Measurements from ENCODE around the gene B3GAT2. TPM values are rescaled to one million over a fixed set of nuclear protein-coding genes. Genes with fewer than 3 reads are reported as not detected.

Gene B3GAT2
- total RNA-seq, 1 experiment from 2014 or later, result 0.05 TPM

DNA sequence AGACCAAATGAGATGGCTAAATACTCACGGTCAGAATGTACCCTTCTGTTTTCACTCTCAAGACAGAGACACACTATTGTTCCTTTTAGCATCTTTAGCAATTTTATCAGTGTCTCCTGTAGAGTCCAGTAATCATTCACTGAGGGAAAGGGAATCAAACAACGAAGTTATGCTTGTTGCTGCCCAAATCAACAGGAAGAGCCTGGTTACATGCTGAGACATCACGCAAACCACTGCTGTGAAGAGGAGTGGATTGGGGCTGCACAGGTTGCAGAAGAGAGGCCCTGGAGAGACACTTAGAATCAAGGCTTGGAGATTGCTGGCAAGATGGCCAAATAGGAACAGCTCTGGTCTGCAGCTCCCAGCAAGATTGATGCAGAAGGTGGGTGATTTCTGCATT, 40.5 kb upstream of the B3GAT2 start:
- in situ Hi-C loops (cut with HindIII; ENCODE audit: low pct_unique_long_range_greater_than_20kb, low sequenced_read_pairs) (no loop called here), intact Hi-C loops (cut with micrococcal nuclease; ENCODE audit: unreplicated experiment) (no loop called here)
- no TSS peak for BruUV-seq (replicated peaks)
- ChIA-PET POLR2A (no interaction called here), CTCF (no interaction called here)
- Histone ChIP-seq H3K9me3 (ENCODE audit: control insufficient read depth, insufficient read depth, low read depth, low read length) (no peaks in the 10 kb centered on the region), H3K36me3 (ENCODE audit: control insufficient read depth, insufficient read depth, low read length) (no peaks in the 10 kb centered on the region), H3K4me1 (ENCODE audit: control insufficient read depth, insufficient read depth, low read length) (no peaks in the 10 kb centered on the region), H3K4me3 (ENCODE audit: low read depth in 2 of 2, low read length in 2 of 2) (no peak overlapping the region), H3K27ac (ENCODE audit: low read length) (no peak overlapping the region), H3K27me3 (ENCODE audit: control insufficient read depth, insufficient read depth, low read length) (peaks cover 5% of the 10 kb centered on the region)
- TF ChIP-seq TCF7L2 (IDR thresholded peaks at IDR 0.05; ENCODE audit: low read depth, low read length) (no peak), REST (IDR thresholded peaks at IDR 0.05; ENCODE audit: insufficient read depth in 1 of 2, low read depth in 2 of 2, low read length in 1 of 2) (no peak), POLR2AphosphoS5 (IDR thresholded peaks at IDR 0.05; ENCODE audit: low read depth, low read length) (no peak), SIN3A (IDR thresholded peaks at IDR 0.05; ENCODE audit: borderline replicate concordance, insufficient read depth, low read depth, low read length) (no peak)
- TF ChIP-seq, protein P1, sequence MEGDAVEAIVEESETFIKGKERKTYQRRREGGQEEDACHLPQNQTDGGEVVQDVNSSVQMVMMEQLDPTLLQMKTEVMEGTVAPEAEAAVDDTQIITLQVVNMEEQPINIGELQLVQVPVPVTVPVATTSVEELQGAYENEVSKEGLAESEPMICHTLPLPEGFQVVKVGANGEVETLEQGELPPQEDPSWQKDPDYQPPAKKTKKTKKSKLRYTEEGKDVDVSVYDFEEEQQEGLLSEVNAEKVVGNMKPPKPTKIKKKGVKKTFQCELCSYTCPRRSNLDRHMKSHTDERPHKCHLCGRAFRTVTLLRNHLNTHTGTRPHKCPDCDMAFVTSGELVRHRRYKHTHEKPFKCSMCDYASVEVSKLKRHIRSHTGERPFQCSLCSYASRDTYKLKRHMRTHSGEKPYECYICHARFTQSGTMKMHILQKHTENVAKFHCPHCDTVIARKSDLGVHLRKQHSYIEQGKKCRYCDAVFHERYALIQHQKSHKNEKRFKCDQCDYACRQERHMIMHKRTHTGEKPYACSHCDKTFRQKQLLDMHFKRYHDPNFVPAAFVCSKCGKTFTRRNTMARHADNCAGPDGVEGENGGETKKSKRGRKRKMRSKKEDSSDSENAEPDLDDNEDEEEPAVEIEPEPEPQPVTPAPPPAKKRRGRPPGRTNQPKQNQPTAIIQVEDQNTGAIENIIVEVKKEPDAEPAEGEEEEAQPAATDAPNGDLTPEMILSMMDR (IDR thresholded peaks at IDR 0.05), result no peak
- ATAC-seq, result no peak
- no peak for DNase-seq (ENCODE audit: low read depth, low spot score)

GRCh38 chr6:70996106-70996505, 39.2 kb upstream of the B3GAT2 start:
- BruUV-seq (replicated peaks), result no TSS peak

More at GRCh38 chr6:70996106-70996505, 39.2 kb upstream of the B3GAT2 start:
- Histone ChIP-seq H3K36me3 (ENCODE audit: control insufficient read depth, insufficient read depth, low read length) (no peaks in the 10 kb centered on the region), H3K27me3 (ENCODE audit: control insufficient read depth, insufficient read depth, low read length) (peaks cover 5% of the 10 kb centered on the region), H3K4me3 (ENCODE audit: low read depth in 2 of 2, low read length in 2 of 2) (no peak overlapping the region), H3K4me1 (ENCODE audit: control insufficient read depth, insufficient read depth, low read length) (no peaks in the 10 kb centered on the region), H3K27ac (ENCODE audit: low read length) (no peak overlapping the region), H3K9me3 (ENCODE audit: control insufficient read depth, insufficient read depth, low read depth, low read length) (no peaks in the 10 kb centered on the region)
- intact Hi-C loops (cut with micrococcal nuclease; ENCODE audit: unreplicated experiment) (no loop called here), in situ Hi-C loops (cut with HindIII; ENCODE audit: low pct_unique_long_range_greater_than_20kb, low sequenced_read_pairs) (no loop called here)
- TF ChIP-seq REST (IDR thresholded peaks at IDR 0.05; ENCODE audit: insufficient read depth in 1 of 2, low read depth in 2 of 2, low read length in 1 of 2) (no peak), POLR2AphosphoS5 (IDR thresholded peaks at IDR 0.05; ENCODE audit: low read depth, low read length) (no peak), TCF7L2 (IDR thresholded peaks at IDR 0.05; ENCODE audit: low read depth, low read length) (no peak), SIN3A (IDR thresholded peaks at IDR 0.05; ENCODE audit: borderline replicate concordance, insufficient read depth, low read depth, low read length) (no peak)
- TF ChIP-seq, protein P1 (IDR thresholded peaks at IDR 0.05), result no peak
- ChIA-PET POLR2A (no interaction called here), CTCF (no interaction called here)
- DNase-seq (ENCODE audit: low read depth, low spot score), result no peak
- ATAC-seq, result no peak
